OCI-LY1 (cell line): ENCODE data around the gene ODAM.

Source experiments
- H2AFZ ChIP-seq: fragments of 200-600 bp; sonication (generic), shearing (Covaris generic); 2 replicates; pipeline ENCODE4 v1.6.0; 2014; ENCODE audit warnings: antibody characterized with exemption, mild to moderate bottlenecking, low read length
- H3F3A ChIP-seq: fragments of 200-600 bp; sonication (generic), shearing (Covaris generic); 2 replicates; pipeline ENCODE4 v1.6.0; 2014; ENCODE audit warnings: mild to moderate bottlenecking, antibody characterized with exemption, low read length, moderate library complexity; ENCODE audit not compliant: insufficient read depth
- H3K27ac ChIP-seq: fragments of 200-600 bp; sonication (generic); 2 replicates; pipeline ENCODE4 v1.5.1; 2014; ENCODE audit warnings: low read length, mixed run types, mild to moderate bottlenecking, low read depth; ENCODE audit not compliant: poor library complexity, severe bottlenecking
- H3K27me3 ChIP-seq: fragments of 200-600 bp; sonication (generic); 2 replicates; pipeline ENCODE4 v1.6.0; 2014; ENCODE audit warnings: antibody characterized with exemption, mild to moderate bottlenecking, low read length, moderate library complexity; ENCODE audit not compliant: insufficient read depth
- H3K36me3 ChIP-seq: fragments of 200-600 bp; sonication (generic); 2 replicates; pipeline ENCODE4 v1.6.1; 2014; ENCODE audit warnings: mild to moderate bottlenecking, antibody characterized with exemption, low read length, moderate library complexity, mixed read lengths; ENCODE audit not compliant: insufficient read depth
- H3K4me1 ChIP-seq: fragments of 200-600 bp; sonication (generic); 2 replicates; pipeline ENCODE4 v1.5.1; 2014; ENCODE audit warnings: mild to moderate bottlenecking, low read length, moderate library complexity; ENCODE audit not compliant: insufficient read depth, severe bottlenecking
- H3K4me2 ChIP-seq: fragments of 200-600 bp; sonication (generic), shearing (Covaris generic); 2 replicates; pipeline ENCODE4 v1.6.1; 2014; ENCODE audit warnings: low read length
- H3K4me3 ChIP-seq: fragments of 200-600 bp; sonication (generic); 2 replicates; pipeline ENCODE4 v1.5.1; 2014; ENCODE audit warnings: low read length, low read depth, mild to moderate bottlenecking, mixed read lengths; ENCODE audit not compliant: poor library complexity, severe bottlenecking
- H3K79me2 ChIP-seq: fragments of 200-600 bp; shearing (Covaris generic); 2 replicates; pipeline ENCODE4 v1.6.1; 2016; ENCODE audit warnings: mixed run types, low read length, mixed read lengths; ENCODE audit not compliant: insufficient read depth
- H3K9ac ChIP-seq: fragments of 200-600 bp; sonication (generic), shearing (Covaris generic); 2 replicates; pipeline ENCODE4 v1.6.1; 2014; ENCODE audit warnings: mild to moderate bottlenecking, low read length, mixed read lengths
- H3K9me2 ChIP-seq: fragments of 200-600 bp; sonication (generic), shearing (Covaris generic); 2 replicates; pipeline ENCODE4 v1.6.1; 2014; ENCODE audit warnings: low read depth, mild to moderate bottlenecking, low read length, mixed read lengths
- H3K9me3 ChIP-seq: fragments of 200-600 bp; shearing (Covaris generic); 2 replicates; pipeline ENCODE4 v1.6.1; 2014; ENCODE audit warnings: low read length, mixed read lengths
- H4K20me1 ChIP-seq: fragments of 200-600 bp; sonication (generic), shearing (Covaris generic); 2 replicates; pipeline ENCODE4 v1.6.0; 2016; ENCODE audit warnings: mild to moderate bottlenecking, low read length; ENCODE audit not compliant: insufficient read depth
- CTCF ChIP-seq: fragments of 200-600 bp; sonication (generic), shearing (Covaris generic); IDR thresholded peaks from 2 replicates; pipeline ENCODE4 v1.5.1; 2017; ENCODE audit warnings: mild to moderate bottlenecking, antibody characterized with exemption, low read length, moderate library complexity, mixed read lengths
- EZH2 ChIP-seq: fragments of 200-600 bp; sonication (generic), shearing (Covaris generic); IDR thresholded peaks from 2 replicates; pipeline ENCODE4 v1.8.0; 2017; ENCODE audit warnings: borderline replicate concordance, mixed run types, mild to moderate bottlenecking, antibody characterized with exemption, low read length, moderate library complexity, mixed read lengths

Gene ODAM

GRCh38 chr4:70243091-70243490 is 47.6 kb downstream of the ODAM start:
- TF ChIP-seq EZH2 (no peak), CTCF (no peak)
- H3K79me2 ChIP-seq, result no peaks in the 10 kb centered on the region
- no peaks in the 10 kb centered on the region for H3K27me3 ChIP-seq
- H2AFZ ChIP-seq, result no peak overlapping the region
- H3F3A ChIP-seq, result no peaks in the 10 kb centered on the region
- H3K4me2 ChIP-seq, result no peak overlapping the region
- no peak overlapping the region for H3K9ac ChIP-seq
- H3K27ac ChIP-seq, result no peak overlapping the region
- no peak overlapping the region for H3K4me3 ChIP-seq
- no peaks in the 10 kb centered on the region for H3K4me1 ChIP-seq
- no peaks in the 10 kb centered on the region for H4K20me1 ChIP-seq
- no peaks in the 10 kb centered on the region for H3K9me2 ChIP-seq
- no peaks in the 10 kb centered on the region for H3K9me3 ChIP-seq
- H3K36me3 ChIP-seq, result no peaks in the 10 kb centered on the region

DNA sequence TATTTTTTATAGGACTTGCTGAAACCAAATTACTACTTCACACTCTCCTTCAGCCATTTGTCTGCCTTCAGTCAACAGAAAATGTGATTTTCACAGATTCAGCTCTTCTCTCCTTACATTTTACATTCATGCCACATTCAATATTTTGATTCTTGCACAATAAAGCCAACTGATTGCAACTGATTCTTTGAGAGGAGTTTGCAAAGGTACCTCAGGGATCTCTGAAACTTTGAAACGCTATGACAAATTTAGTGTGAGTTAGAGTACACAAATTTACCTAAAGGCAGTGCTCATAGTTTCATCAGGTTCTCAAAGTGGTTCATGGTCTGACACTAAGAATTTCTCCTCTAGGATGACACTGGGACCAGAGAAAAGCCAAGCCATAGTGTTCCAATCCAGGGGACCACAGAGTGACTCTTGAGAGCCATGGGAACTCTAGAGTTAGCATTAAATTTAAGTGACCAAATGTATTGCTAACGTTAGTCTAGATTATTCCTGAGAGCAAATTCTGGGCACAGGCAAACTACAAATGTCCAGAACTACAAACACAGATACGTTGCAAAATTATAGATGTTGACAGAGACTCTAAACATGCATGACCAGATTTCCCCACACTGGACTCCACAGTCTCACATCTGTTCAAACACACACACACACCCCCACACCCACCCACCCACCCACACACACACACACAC is 55.9 kb downstream of the ODAM start:
- Histone ChIP-seq H3K27ac (no peak overlapping the region), H3F3A (no peaks in the 10 kb centered on the region), H3K9me3 (no peaks in the 10 kb centered on the region), H3K9ac (no peak overlapping the region), H3K36me3 (no peaks in the 10 kb centered on the region), H3K9me2 (no peaks in the 10 kb centered on the region), H3K4me2 (no peak overlapping the region), H3K79me2 (no peaks in the 10 kb centered on the region), H3K27me3 (no peaks in the 10 kb centered on the region), H3K4me1 (no peaks in the 10 kb centered on the region), H4K20me1 (no peaks in the 10 kb centered on the region), H2AFZ (no peak overlapping the region), H3K4me3 (no peak overlapping the region)
- no peak for TF ChIP-seq EZH2
- no peak for TF ChIP-seq CTCF

DNA sequence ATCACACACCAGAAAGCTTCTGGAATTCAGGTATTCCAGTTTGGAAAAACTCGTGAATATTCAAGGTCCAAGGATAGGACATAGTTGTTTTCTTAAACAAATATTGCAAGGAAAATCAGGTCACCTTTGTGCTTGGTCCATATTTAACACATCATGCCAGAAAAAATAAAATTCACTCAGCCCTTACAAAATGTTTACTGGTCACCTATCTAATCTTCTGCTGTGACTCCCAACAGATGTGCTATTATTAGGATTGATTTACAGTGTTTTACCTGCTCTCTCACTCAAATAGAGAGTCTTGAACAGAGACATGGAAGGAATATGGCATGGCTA is 56.4 kb downstream of the ODAM start:
- no peaks in the 10 kb centered on the region for H3K9me2 ChIP-seq
- H3K4me1 ChIP-seq, result no peaks in the 10 kb centered on the region
- no peaks in the 10 kb centered on the region for H4K20me1 ChIP-seq
- no peaks in the 10 kb centered on the region for H3K27me3 ChIP-seq
- H3K4me2 ChIP-seq, result no peak overlapping the region
- H2AFZ ChIP-seq, result no peak overlapping the region
- H3K36me3 ChIP-seq, result no peaks in the 10 kb centered on the region
- TF ChIP-seq EZH2 (no peak), CTCF (no peak)
- H3K27ac ChIP-seq, result no peak overlapping the region
- H3K4me3 ChIP-seq, result no peak overlapping the region
- H3K79me2 ChIP-seq, result no peaks in the 10 kb centered on the region
- H3K9me3 ChIP-seq, result no peaks in the 10 kb centered on the region
- no peak overlapping the region for H3K9ac ChIP-seq
- no peaks in the 10 kb centered on the region for H3F3A ChIP-seq
